Panc1 (cell line): Measurements from ENCODE around the gene OR2M2.

Experiments
- POLR2AphosphoS5 ChIP-seq: IDR thresholded peaks from 2 replicates; pipeline ENCODE4 v1.6.1; 2012; ENCODE audit warnings: mild to moderate bottlenecking, low read depth, low read length, moderate library complexity
- TF ChIP-seq, protein P1 (sequence below): fragments of 450-650 bp; IDR thresholded peaks from 2 replicates; pipeline ENCODE4 v1.5.1; 2017; ENCODE audit warnings: mild to moderate bottlenecking

DNA sequence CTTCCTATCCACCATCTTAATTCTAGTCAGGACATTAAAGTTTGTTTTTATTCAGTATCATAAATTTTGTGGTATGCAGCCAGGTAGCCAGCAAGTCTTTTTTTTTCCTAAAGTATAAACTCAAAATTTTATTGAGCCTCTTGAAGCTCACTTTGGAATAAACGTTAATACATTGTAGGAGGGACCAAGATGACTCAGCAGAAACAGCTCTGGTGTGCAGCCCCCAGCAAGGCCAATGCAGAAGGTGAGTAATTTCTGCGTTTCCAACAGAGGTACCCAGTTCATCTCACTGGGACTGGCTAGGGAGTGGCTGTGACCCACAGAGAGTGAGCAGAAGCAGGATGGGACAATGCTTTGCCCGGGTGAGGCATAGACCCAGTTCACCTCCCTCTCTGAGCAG, 12.7 kb downstream of the OR2M2 start:
- TF ChIP-seq, protein P1, sequence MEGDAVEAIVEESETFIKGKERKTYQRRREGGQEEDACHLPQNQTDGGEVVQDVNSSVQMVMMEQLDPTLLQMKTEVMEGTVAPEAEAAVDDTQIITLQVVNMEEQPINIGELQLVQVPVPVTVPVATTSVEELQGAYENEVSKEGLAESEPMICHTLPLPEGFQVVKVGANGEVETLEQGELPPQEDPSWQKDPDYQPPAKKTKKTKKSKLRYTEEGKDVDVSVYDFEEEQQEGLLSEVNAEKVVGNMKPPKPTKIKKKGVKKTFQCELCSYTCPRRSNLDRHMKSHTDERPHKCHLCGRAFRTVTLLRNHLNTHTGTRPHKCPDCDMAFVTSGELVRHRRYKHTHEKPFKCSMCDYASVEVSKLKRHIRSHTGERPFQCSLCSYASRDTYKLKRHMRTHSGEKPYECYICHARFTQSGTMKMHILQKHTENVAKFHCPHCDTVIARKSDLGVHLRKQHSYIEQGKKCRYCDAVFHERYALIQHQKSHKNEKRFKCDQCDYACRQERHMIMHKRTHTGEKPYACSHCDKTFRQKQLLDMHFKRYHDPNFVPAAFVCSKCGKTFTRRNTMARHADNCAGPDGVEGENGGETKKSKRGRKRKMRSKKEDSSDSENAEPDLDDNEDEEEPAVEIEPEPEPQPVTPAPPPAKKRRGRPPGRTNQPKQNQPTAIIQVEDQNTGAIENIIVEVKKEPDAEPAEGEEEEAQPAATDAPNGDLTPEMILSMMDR = no peak
- TF ChIP-seq POLR2AphosphoS5 = no peak
